Measurements from ENCODE around the gene SETD5. TPM values are rescaled to one million over a fixed set of nuclear protein-coding genes. Genes with fewer than 3 reads are reported as not detected.
A peak's percentile ranks its signal among the peaks of the same experiment; 100 is the strongest.

Gene SETD5
- total and polyA plus RNA-seq, 4 donors: 23.7 to 178 (median 67.6) TPM

DNA sequence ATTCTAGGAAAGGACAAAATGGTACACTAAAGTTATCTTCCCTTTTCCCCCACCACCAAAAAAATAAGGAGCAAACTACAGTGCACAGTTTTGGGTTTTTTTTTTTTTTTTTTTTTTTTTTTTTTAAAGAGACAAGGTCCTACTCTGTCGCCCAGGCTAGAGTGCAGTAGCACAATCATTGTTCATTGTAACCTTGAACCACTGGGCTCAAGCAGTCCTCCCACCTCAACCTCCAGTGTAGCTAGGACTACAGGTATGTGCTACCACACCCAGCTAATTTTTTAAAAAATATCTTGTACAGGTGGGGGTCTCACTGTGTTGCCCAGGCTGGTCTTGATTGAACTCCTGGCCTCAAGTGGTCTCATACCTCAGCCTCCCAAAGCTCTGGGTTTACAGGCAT lies 14.9 kb downstream of the SETD5 start:
- no peak for TF ChIP-seq CTCF (IDR thresholded peaks at IDR 0.05; ENCODE audit: control extremely low read depth, extremely low read depth)
- Histone ChIP-seq H3K4me1 (ENCODE audit: control insufficient read depth in 5 of 5, insufficient read depth in 5 of 5, low read length in 5 of 5) (peaks cover 0 to 29% (median 0%) of the 10 kb centered on the region in 5 donors), H3K36me3 (ENCODE audit: control insufficient read depth in 4 of 4, insufficient read depth in 4 of 4, low read length in 4 of 4) (peaks cover 0 to 8% (median 2%) of the 10 kb centered on the region in 4 donors), H3K27ac (ENCODE audit: low read depth in 1 of 2, low read length in 1 of 2) (no peak overlapping the region), H3K27me3 (ENCODE audit: control insufficient read depth in 3 of 3, insufficient read depth in 3 of 3, low read length in 2 of 3) (no peaks in the 10 kb centered on the region), H3K9ac (ENCODE audit: insufficient read depth in 1 of 2, low read length in 2 of 2) (no peak overlapping the region), H3K9me3 (ENCODE audit: control insufficient read depth in 4 of 4, insufficient read depth in 3 of 4, low read length in 3 of 4) (no peaks in the 10 kb centered on the region), H3K4me3 (no peak overlapping the region)
- WGBS, 2 donors: 83 to 96% methylated on average over 1 of the region's 1 CpG
- ATAC-seq (ENCODE audit: insufficient read depth, low FRiP score): no peak
- no peak for DNase-seq

DNA sequence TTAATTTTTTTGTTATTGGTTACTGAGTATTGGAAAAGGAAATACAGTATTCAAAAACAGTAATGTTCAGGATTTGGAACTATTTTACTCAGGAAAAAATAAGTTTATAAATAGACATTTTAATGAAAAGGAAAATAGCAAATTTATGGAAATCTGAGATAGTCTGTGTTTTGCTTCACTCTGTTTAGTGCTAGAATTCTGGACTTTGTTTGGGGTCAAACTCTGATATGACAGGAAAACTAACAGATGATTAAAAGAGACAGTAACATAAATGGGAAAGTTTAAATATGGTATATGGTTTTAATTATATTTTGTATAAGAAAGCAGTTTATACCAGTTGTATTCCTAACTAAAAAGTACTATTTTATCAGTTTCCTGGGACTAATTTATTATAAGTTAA lies 17.4 kb downstream of the SETD5 start:
- H3K4me3 ChIP-seq: no peak overlapping the region
- H3K9me3 ChIP-seq (ENCODE audit: control insufficient read depth in 4 of 4, insufficient read depth in 3 of 4, low read length in 3 of 4): no peaks in the 10 kb centered on the region
- DNase-seq (no peak), ATAC-seq (ENCODE audit: insufficient read depth, low FRiP score) (no peak)
- H3K9ac ChIP-seq (ENCODE audit: insufficient read depth in 1 of 2, low read length in 2 of 2): no peak overlapping the region
- H3K27ac ChIP-seq (ENCODE audit: low read depth in 1 of 2, low read length in 1 of 2): no peak overlapping the region
- H3K36me3 ChIP-seq (ENCODE audit: control insufficient read depth in 4 of 4, insufficient read depth in 4 of 4, low read length in 4 of 4): peaks cover 0 to 8% (median 2%) of the 10 kb centered on the region in 4 donors
- H3K4me1 ChIP-seq (ENCODE audit: control insufficient read depth in 5 of 5, insufficient read depth in 5 of 5, low read length in 5 of 5): peaks cover 0 to 26% (median 0%) of the 10 kb centered on the region in 5 donors
- H3K27me3 ChIP-seq (ENCODE audit: control insufficient read depth in 3 of 3, insufficient read depth in 3 of 3, low read length in 2 of 3): no peaks in the 10 kb centered on the region
- TF ChIP-seq CTCF (IDR thresholded peaks at IDR 0.05; ENCODE audit: control extremely low read depth, extremely low read depth): no peak

- no peak for DNase-seq
- Histone ChIP-seq H3K27ac (ENCODE audit: low read depth in 1 of 2, low read length in 1 of 2) (peak overlapping the region; percentile 7 to 11), H3K9ac (ENCODE audit: insufficient read depth in 1 of 2, low read length in 2 of 2) (no peak overlapping the region), H3K4me1 (ENCODE audit: control insufficient read depth in 5 of 5, insufficient read depth in 5 of 5, low read length in 5 of 5) (peaks cover 0 to 22% (median 0%) of the 10 kb centered on the region in 5 donors), H3K27me3 (ENCODE audit: control insufficient read depth in 3 of 3, insufficient read depth in 3 of 3, low read length in 2 of 3) (no peaks in the 10 kb centered on the region), H3K36me3 (ENCODE audit: control insufficient read depth in 4 of 4, insufficient read depth in 4 of 4, low read length in 4 of 4) (peaks cover 0 to 8% (median 2%) of the 10 kb centered on the region in 4 donors), H3K4me3 (no peak overlapping the region), H3K9me3 (ENCODE audit: control insufficient read depth in 4 of 4, insufficient read depth in 3 of 4, low read length in 3 of 4) (no peaks in the 10 kb centered on the region)
- 87 to 94% methylated on average over 6 of the region's 6 CpGs for WGBS, 2 donors
- no peak for TF ChIP-seq CTCF (IDR thresholded peaks at IDR 0.05; ENCODE audit: control extremely low read depth, extremely low read depth)
- no peak for ATAC-seq (ENCODE audit: insufficient read depth, low FRiP score)
These were observed 18.2 kb downstream of the SETD5 start for GRCh38 chr3:9415485-9416138.

Measured in lung (tissue), 12 donors.